GM10266 (cell line): ENCODE data around the gene C11orf71.

Experiments
- DNase-seq: peaks from one replicate; pipeline ENCODE4 v3.0.0; 2012; ENCODE audit errors: extremely low spot score
- TF ChIP-seq, protein P1 (sequence below): IDR thresholded peaks from 2 replicates; pipeline ENCODE4 v1.5.1; 2012; ENCODE audit warnings: mild to moderate bottlenecking, low read depth; ENCODE audit not compliant: control insufficient read depth, insufficient read depth; ENCODE audit errors: missing control alignments

Gene C11orf71

DNA sequence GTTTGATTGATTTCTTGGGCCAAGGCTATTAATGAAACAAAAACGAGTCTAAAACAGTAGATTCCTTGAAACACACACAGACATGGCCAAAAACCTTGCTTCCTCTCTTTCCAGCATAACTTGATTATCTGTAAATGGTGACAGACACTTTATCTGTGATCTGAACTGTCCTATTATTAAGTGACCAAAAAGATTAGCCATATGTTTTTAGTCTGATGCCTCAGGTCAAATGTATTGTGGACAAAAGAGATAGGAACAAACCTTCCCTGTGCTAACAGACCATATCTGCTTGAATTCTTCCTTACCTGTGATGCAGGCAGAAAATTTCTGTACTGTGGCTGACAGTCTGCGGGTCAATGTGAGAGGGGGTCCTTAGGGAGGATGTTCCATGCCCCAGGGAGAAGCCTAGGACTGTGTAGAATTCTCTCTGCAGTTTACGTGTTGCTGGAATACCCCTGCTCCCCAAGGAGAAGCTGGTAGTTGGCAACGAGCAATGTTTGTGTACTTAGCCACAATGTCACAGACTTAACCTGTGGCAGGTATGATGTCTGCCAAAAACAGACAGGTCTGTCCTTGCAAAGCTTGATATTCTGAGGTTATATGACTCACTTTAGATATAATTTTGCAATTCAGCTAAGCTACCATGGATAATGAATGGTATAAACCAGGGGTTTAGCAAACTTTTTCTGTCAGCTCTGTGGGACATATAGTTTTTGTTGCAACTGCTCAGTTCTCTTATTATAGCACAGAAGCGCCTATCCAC lies 31.2 kb downstream of the C11orf71 start:
- DNase-seq = no peak
- TF ChIP-seq, protein P1, sequence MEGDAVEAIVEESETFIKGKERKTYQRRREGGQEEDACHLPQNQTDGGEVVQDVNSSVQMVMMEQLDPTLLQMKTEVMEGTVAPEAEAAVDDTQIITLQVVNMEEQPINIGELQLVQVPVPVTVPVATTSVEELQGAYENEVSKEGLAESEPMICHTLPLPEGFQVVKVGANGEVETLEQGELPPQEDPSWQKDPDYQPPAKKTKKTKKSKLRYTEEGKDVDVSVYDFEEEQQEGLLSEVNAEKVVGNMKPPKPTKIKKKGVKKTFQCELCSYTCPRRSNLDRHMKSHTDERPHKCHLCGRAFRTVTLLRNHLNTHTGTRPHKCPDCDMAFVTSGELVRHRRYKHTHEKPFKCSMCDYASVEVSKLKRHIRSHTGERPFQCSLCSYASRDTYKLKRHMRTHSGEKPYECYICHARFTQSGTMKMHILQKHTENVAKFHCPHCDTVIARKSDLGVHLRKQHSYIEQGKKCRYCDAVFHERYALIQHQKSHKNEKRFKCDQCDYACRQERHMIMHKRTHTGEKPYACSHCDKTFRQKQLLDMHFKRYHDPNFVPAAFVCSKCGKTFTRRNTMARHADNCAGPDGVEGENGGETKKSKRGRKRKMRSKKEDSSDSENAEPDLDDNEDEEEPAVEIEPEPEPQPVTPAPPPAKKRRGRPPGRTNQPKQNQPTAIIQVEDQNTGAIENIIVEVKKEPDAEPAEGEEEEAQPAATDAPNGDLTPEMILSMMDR = no peak

DNA sequence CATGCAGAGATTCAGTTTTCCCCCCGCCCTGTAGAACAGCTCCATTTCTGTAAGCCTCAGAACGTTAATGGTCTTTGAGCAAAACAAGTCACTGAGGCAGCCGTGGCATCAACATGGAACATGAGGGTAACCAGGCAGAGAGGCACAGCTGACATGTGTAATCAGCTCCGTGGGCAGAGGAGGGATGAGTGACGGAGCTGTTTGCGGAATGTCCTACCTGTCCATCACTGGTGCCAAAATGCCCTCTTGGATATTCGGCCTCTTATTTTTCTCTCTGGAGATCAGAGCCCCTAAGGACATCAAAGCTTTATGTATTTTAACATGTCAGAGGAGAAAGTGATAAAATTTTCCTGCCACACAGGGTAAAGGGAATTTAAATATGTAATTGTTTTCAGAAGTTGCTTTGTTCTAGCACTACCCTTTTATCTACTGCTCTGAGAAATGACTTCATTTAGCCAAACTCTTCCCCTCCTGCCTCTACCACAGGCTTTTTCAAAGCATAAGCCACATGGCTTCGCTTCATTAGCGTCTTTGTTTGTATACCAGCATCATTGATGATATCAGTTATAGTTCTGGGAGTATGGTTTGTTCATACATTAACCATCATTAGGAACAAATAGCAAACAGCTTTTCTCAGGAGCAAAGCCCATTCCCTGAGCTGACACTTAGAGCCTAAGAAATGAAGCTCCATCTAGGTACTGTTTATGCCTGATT lies 32.9 kb downstream of the C11orf71 start:
- TF ChIP-seq, protein P1 = no peak
- no peak for DNase-seq

DNA sequence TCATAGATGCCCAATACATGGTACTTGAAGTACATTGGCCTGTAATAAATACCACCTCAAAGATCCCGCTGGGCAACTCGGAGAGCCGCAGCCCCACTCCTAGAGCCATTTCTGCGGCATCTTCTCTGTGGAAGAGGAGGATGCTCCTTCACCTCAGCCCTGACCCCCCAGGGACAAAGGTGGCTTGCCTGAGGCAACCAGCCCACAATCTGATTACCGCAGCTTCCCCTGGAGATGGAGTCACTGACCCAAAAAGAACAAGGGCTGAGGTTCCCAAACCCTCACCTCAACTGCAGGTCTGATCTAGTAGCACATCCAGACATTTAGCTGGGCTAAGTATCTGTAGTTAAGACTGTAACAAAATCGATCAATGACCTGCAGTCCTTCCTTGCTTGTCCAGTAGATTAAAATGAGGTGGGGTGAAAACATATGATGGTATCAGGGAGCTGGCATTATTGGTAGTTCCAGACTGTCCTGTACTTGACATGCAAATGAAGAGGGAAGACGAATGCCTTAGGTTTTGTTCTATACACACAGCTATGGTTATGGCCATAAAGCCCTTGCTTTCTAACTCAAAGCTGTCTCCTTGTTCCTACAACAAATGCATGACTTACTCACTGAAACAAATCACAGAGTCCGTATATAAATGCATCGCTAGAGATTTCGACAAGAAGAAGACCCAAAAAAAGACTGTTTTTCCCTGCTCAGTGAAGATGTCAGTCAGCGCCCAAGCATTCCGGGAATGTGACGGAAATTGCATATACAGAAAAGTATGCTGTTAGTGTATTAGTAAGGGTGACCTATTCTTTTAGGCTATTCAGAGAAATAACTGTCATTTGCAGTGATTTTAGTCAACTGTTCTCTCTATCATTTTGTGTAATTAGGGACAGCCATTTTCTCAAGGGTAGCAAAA lies 33.7 kb downstream of the C11orf71 start:
- DNase-seq = no peak
- TF ChIP-seq, protein P1 = no peak

DNA sequence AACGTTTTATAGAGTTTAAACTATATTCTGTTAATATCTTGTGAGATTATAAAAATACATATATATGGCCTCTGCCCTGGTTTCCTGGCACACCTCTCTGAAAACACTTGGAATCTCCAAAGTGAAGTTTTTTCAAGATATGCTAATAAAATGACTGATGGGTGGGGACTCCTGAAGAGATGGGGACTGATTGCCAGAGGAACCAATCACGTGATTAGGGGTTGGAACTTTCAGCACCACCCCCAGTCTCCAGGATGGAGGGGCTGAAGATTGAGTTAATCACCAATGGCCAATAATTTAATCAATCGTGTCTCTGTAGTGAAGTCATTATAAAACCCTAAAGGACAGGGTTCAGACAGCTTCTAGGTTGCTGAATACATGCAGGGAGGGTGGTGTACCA lies 37.4 kb downstream of the C11orf71 start:
- TF ChIP-seq, protein P1 = no peak
- DNase-seq = no peak

DNA sequence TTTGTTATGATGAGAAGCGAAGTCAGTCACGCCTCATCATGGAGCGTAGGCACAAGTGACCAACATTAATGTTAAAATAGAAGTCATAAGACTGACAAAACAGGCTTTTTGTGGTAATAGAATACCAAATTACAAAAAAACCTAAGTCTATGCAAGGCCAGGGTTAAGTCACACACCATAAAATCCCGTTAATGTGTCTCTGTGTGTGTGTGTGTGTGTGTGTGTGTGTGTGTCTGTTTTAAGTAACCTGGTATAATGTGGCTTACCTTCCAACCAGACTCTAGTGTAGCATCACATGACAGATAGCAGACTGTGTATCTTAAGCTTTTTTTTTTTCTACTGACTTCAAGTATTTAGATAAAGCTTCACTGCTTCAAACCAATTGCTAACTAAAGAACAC lies 38.0 kb downstream of the C11orf71 start:
- DNase-seq = no peak
- TF ChIP-seq, protein P1 = no peak

DNA sequence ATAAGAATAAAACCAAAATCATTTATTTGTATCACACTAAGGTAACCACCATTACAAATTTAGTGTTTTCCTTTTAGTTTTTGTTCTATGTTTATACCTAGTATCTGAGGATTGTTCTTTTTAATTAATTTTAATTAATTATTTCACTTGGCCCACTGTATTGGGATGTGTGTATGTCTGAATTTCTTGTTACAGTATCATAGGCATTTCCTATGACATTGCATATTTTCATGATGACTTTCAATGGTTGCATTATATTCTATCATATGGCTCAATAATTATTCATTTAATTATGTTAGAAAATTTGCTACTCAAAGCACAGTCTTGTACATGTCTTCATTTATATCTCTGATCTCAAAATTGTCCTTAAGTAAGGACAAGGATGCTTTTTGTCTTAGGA lies 41.0 kb downstream of the C11orf71 start:
- DNase-seq = no peak
- TF ChIP-seq, protein P1 = no peak
